Omental fat pad (tissue), 4 donors: ENCODE results near the gene KRT40. TPM values are rescaled to one million over a fixed set of nuclear protein-coding genes. Genes with fewer than 3 reads are reported as not detected.

Experiments used
- ATAC-seq: fragments of 150-250 bp; one replicate; pipeline ENCODE4 v1.9.1; 2016; ENCODE audit warnings: mild to moderate bottlenecking, moderate library complexity; ENCODE audit not compliant: low FRiP score
- DNase-seq: peaks from one replicate; pipeline ENCODE4 v3.0.0-alpha.2; 2019; ENCODE audit warnings: low spot score
- CTCF ChIP-seq, 3 donors: fragments of 450-650 bp; IDR thresholded peaks; one replicate each; pipeline ENCODE4 v1.5.1; 2016 to 2017; ENCODE audit warnings: antibody characterized with exemption in 3 of 3, mild to moderate bottlenecking in 3 of 3, moderate library complexity in 2 of 3
- total RNA-seq, 4 donors: library from RNA; depleted of rRNA; stranded (reverse); fragments of >200 nt; gene quantifications; one replicate each; pipeline ENCODE4 v1.1.0, GENCODE V29; 2016

Gene KRT40
- total RNA-seq, 4 donors from 2014 or later, result not detected

DNA sequence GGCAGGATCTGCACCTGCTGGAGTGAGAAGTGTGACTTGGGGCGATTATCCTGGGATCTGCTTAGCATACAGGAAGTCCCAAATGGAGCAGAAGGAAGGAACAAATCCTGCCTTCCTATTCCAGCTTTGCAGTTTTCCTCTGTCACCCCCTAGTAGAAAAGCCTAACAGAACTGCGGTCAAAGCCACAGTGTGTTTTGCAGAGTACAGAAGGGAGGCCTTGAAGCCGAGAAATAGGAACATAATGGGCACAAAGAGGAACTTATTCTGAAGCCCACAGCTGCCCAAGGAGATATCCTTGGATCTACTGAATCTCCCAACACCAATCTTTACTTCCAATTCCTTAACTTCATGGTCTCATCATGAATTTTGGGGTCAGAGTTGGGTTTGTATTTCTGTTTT, 34.4 kb upstream of the KRT40 start:
- ATAC-seq (no peak), DNase-seq (no peak)
- no peak for TF ChIP-seq CTCF (IDR thresholded peaks at IDR 0.05)

- no peak for DNase-seq
- no peak for ATAC-seq
- TF ChIP-seq CTCF (IDR thresholded peaks at IDR 0.05), result no peak
These were observed 32.6 kb upstream of the KRT40 start for GRCh38 chr17:41016578-41017215.

- TF ChIP-seq CTCF (IDR thresholded peaks at IDR 0.05), result no peak
- ATAC-seq, result no peak
- DNase-seq, result no peak
These were observed 31.3 kb upstream of the KRT40 start for GRCh38 chr17:41015454-41015853.

DNA sequence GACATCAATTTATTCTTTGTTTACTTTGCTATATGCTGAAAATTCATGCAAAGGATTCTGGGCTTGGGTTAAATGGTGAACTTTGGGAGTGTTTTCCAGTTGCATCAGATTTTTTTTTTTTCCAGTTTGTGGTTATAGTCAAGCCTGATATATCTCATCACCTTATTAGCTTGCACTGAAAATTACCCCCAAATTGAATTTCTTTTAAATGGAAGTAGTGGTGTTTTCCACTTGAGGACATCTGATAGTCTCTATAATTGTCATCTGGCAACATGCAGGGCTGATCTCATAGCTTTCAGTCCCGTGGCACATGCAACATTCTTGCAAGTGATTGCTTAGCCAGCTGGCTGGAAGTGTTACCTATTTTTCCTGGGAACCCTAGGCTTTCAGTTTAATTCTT, 29.5 kb upstream of the KRT40 start:
- no peak for ATAC-seq
- TF ChIP-seq CTCF (IDR thresholded peaks at IDR 0.05), result no peak
- DNase-seq, result no peak

- ATAC-seq (no peak), DNase-seq (no peak)
These were observed 29.1 kb upstream of the KRT40 start for GRCh38 chr17:41013181-41013580.

DNA sequence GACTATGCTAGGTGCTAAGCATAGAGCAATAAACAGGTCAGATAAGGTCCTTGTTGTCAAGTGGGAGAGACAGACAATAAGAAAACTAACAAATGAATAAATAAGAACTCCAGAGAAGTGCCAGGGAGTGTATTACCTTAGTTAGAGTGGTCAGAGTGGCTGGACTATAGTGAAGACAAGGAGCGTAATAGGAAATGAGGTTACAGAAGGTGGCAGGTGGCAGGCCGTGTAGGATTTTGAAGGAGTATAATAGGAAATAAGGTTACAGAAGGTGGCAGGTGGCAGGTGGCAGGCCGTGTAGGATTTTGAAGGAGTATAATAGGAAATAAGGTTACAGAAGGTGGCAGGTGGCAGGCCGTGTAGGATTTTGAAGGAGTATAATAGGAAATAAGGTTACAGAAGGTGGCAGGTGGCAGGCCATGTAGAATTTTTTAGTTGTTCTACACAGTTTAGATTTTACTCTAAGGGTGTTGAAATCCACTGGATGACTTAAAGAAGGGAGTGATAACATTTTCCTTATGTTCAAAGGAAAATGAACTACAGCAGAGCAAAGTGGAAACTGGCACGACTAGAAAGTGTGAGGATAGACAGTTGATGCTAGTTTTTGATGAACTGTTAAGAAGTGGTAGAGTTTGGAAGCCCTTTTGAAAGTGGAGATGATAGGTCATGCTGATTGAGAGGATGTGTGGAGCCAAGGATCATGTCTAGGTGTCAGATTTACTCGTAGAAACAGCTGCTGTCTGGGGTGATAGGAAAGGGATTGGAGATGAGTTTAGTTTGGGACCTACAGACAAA, 28.4 kb upstream of the KRT40 start:
- ATAC-seq (no peak), DNase-seq (no peak)
- no peak for TF ChIP-seq CTCF (IDR thresholded peaks at IDR 0.05)

More at GRCh38 chr17:41013181-41013580, 29.1 kb upstream of the KRT40 start:
- no peak for TF ChIP-seq CTCF (IDR thresholded peaks at IDR 0.05)

DNA sequence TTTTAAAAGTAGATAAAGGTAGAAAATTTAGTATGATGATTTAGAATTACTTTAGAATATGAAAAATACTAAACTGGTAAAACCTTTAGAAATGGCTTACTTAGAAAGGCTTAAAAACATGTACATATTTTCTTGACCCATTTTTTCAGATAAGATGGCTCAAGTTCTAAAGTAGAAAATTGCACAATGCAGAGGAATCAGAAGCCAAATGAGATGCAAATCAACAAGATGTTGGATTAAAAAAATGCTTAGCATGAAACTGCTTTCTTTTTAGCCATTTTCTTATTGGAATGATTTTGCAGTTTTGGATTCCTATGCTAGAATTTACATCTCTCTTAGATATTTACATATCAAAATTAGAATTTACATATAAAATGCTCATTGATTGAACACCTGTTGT, 26.3 kb upstream of the KRT40 start:
- ATAC-seq, result no peak
- no peak for DNase-seq
- no peak for TF ChIP-seq CTCF (IDR thresholded peaks at IDR 0.05)
